Activated CD4-positive, alpha-beta T cell treated with anti-CD3 and anti-CD28 coated beads, Interleukin-2, Interleukin-4, amounts not matched to agents 100 ng/mL and 50 ng/mL, durations not matched to agents 16 hours and 8 hours (primary cell): ENCODE data around the gene CD28.

Experiments used
- DNase-seq: peaks from one replicate; pipeline ENCODE4 v3.0.0-alpha.2; 2020; ENCODE audit warnings: low spot score

The CD28 gene

DNA sequence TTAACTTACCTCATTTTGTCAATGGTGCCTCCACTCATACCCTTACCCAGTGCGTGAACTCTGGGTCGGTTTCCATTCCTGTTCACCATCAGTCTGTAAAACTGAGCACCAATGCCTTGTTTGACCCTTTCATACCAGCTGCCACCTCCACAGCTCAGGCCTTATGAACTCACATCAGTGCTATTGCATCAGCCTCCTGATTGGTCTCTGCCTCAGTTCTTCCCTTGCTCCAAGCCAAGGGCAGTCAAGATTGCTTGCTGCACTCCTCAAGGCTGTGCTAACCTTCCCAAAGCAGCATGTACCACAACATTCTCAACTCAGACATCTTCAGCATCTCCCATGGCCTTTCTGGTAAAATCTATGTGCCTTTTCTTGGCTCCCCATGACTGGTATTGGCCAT is 9.3 kb downstream of the CD28 start:
- no peak for DNase-seq

GRCh38 chr2:203718087-203718486 is 11.6 kb downstream of the CD28 start:
- peak; percentile 86 for DNase-seq

DNA sequence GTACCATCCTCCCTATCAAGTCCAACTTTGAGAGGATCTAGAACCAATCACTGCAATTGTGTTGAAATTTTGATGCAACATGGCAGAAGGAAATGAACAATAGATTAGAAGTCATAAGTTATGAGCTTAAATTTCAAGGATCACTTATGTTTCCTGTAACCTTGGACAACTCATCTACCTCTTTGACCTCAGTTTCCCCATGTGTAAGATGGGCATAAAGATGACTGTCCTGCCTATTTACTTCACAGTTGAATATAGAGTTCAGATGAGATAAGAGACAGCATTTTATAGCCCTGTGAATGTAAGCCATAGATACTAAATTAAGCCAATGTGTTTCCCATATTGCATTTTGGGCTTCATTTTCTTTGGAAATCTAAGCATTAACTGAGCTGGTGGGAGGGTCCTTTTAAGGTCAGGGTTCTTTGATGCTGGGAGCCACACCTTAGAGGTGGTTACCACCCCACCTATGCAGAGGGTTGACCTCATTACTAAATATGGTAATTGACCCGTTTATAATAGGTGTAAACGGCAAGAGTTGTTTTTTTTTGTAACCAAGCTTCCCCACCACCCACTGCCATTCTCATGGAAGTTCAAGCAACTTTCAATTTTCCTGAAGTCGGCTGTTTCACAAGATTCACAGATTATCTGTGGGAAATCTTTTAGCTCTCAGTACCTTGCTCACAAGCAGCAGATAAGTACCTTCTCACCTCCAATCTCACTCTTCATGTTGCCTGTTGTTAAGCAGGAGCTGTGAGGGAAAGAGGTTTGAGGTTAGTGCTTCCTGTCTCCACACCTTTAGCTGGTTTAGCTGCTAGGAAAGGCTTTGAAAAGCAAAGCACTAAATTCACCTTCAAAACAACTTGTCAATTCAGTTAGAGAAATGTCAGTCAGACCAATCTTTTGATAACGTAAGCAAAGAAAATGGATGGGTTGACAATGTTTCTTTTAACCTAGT is 13.3 kb downstream of the CD28 start:
- peak; percentile 69 for DNase-seq

GRCh38 chr2:203720915-203721672 is 14.7 kb downstream of the CD28 start:
- no peak for DNase-seq

DNA sequence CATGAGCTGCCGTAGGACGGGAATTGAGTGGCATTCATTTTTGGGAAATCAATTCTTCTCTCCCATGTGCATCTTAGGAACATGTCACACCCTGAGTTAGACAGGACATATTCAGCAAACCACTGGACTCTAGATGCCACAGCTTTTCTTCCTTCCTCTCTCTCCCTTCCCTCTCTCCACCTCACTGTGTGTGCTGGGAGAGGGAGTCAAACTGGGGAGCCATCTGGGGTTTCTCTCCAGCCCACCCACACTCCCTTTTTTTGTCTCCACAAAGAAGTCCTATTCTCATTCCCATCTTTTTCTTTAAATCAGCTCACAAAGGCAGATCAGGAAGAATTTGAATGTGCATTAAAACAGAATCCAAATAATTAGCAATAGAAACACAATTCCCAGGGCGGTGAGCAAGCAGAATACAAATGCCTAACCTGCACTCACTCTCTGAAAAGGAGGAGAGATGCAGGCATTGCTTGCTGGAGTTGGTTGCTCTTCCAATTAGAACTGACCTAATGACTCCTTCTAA is 15.4 kb downstream of the CD28 start:
- no peak for DNase-seq

GRCh38 chr2:203722411-203722810 is 16.0 kb downstream of the CD28 start:
- no peak for DNase-seq

DNA sequence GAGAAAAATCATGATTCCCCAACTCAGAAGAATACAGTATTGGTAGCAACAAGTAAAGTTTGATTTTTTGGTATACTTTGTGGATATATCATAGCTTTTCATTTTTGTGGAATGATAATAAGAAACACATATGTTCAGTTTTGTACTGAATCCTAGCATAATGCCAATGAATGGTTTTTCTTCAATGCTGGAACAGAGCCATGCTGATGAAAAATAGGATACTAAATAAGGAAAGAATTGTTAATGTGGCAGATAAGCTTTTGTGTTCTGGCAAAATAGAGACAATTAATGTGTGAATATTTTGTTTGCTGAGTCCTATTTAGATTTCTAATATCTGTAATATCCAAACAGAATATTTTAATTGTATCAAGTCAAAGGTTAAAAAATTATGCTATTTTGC is 21.9 kb downstream of the CD28 start:
- DNase-seq: no peak

DNA sequence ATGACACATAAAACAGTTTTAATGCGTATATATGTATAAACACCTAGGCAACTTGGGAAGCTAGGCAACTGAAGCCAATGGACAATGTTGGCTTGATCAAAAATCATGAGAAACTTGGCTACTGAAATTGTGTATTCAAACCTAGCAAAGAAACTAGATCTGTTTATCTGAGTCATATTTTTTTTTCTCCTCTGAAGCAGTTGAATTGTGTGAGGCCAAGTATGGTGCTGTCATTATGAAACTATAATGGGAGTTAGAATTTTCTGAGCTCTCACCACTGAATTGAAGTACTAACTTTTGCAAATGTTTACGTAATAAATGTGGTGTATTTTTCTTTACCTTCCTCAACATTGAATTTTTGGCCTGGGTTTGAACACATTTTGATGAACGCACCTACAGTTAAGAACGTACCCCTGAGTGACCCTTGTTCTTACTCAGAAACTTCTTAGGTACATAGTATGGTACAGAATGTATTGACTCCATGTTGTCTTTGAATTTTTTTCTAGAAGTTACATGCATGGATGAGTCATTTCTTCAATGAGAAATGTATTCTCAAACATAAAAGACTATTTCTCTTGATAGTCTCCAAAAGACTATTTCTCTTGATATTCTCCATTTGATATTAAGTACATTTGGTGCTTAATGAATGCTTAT is 23.8 kb downstream of the CD28 start:
- peak; percentile 79 for DNase-seq

GRCh38 chr2:203730883-203731282 is 24.4 kb downstream of the CD28 start:
- no peak for DNase-seq

DNA sequence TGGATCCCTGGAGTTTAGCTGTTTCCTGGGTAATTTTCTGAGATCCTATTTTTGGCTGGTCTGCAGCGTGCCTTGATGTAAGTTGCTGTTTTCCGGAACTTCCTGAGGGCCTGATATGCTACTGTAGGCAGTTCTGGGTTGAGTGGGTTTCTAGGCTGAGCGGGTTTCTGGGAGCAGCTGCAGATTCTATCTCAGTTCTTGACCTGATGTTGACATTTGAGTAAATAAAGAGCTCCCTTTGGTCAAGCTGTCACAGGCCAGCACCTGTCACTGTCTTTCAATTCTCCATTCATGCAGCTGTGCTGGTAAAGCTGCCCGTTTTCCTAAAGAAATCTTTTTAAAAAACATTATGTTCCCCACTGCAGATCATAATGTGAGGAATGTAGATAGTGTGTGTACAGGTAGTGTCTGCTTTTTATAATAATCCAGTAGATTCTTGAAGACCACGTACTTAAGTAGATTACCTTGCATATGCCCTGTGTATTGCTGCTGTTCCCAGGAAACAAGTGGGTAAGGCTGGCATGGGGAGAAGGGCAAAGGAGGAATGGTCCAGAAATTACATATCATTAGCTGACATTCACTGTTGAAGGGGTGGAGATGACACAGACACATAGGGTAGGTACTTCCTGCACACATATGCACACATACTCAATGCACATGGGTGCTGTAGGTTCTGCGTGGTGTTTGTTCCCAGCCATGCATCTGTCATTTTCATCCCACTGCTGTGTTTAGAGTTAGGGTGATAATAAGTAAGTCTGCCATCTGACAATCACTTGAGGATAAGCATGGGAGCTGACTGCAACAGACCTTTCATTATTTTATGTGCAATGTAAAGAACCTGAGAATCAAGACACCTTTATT is 25.9 kb downstream of the CD28 start:
- DNase-seq: no peak

DNA sequence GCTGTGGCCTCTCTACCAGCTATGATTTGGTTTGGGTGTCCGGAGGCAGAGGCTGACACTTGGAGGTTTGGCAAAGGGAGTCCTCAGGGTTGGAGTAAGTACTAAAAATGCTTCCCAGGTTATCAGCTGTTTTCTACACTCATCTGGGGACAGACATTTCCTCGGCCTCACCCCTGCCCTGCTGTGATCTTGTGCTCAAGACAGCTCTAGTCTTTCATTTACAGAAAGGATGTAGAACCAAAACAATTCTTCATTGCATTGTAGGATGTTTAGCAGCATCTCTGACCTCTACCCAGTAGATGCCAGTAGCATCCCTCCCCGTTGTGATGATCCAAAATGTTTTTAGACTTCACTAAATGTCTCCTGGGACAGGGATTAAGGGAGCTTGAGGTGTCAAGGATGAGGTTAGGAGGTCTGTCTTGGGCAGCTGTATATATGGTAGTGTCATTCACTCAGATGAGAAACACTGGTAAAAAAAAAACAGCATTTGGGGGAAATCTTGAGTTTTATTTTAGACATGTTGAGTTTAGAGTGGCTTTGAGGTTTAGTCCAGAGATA is 26.6 kb downstream of the CD28 start:
- no peak for DNase-seq

- DNase-seq: peak; percentile 87
Measured at GRCh38 chr2:203733684-203734083, 27.2 kb downstream of the CD28 start.

GRCh38 chr2:203734276-203734983 is 28.0 kb downstream of the CD28 start:
- DNase-seq: peak; percentile 69

GRCh38 chr2:203737360-203737759 is 30.9 kb downstream of the CD28 start:
- peak; percentile 81 for DNase-seq

DNA sequence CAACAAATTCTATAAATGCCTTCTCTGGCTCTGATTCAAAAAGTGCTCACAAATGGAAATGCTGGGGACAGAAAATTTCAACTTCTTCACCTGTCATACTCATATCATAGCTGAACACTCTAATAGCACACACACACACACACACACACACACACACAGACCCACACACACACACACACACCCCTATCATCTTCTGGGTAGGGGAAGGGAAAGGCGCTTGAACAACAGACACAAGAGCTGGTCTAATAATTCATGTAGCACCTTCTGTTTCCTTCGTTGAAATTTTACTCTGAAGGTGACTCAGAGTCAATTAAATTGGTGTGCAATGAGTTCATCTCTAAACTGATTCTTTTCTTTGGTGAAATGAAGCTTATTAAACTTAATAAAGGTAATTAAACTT is 32.9 kb downstream of the CD28 start:
- DNase-seq: peak; percentile 83

GRCh38 chr2:203740871-203741281 is 34.4 kb downstream of the CD28 start:
- DNase-seq: peak; percentile 94

GRCh38 chr2:203741566-203741965 is 35.1 kb downstream of the CD28 start:
- DNase-seq: no peak

DNA sequence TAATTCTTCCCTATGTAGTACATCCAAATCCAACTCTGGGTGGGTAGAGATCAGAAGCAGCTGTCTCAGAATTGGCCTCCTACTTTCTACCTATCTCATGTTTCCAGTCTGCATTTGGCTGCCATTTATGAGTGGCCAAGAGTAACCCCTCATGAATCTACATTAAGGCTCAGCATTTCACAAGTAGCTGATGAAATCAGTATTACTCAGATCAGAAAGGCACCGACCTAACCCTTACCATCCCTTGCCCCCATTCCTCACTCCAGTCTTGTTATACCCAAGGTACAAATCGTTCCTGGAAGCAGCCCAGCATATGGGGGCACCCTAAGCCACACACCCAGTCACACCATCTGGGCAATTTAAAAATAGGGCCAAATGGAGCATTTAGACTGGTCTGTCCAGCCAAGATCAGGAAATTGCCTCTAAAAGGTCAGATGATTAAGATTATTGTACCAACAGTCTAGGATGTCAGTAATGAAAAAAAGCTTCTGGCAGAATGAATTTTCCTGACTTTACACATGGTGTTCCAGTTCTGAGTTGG is 37.1 kb downstream of the CD28 start:
- DNase-seq: no peak

- DNase-seq: no peak
Measured at GRCh38 chr2:203744091-203744490, 37.7 kb downstream of the CD28 start.

GRCh38 chr2:203745267-203745666 is 38.8 kb downstream of the CD28 start:
- DNase-seq: no peak
